HEK293 (cell line): ENCODE measurements around the gene BTBD7.

Source experiments
- CTCF ChIA-PET: fragments of 350-600 bp; formaldehyde crosslinking; extraction: SDS; loops from one replicate; lab custom pipeline; 2021; ENCODE audit warnings: antibody characterized with exemption; lab: Yijun Ruan, JAX
- POLR2A ChIA-PET: fragments of 300-600 bp; formaldehyde crosslinking; extraction: SDS; loops from one replicate; lab custom pipeline; 2020; ENCODE audit warnings: antibody characterized with exemption, inconsistent platforms; lab: Yijun Ruan, JAX
- H3K27ac ChIP-seq: fragments of 200-500 bp; sonication (Bioruptor generic); 2 replicates; pipeline ENCODE4 v1.5.1; 2014; ENCODE audit warnings: low read depth, low read length, control low read depth, inconsistent platforms; ENCODE audit errors: extremely low read depth
- H3K36me3 ChIP-seq, 2 experiments: fragments of 200-500 bp in 1 of 2; sonication (Bioruptor generic) in 1 of 2; 1 replicate in 1 of 2; 2 replicates in 1 of 2; pipeline ENCODE4 v1.5.1; 2014 to 2017; ENCODE audit warnings: inconsistent platforms in 2 of 2, low read length in 2 of 2; ENCODE audit not compliant: control insufficient read depth in 2 of 2, insufficient read depth in 1 of 2
- H3K4me1 ChIP-seq: fragments of 200-500 bp; sonication (Bioruptor generic); 2 replicates; pipeline ENCODE4 v1.5.1; 2014; ENCODE audit warnings: mild to moderate bottlenecking, low read length, inconsistent platforms; ENCODE audit not compliant: control insufficient read depth, insufficient read depth
- H3K4me3 ChIP-seq: 2 replicates; pipeline ENCODE4 v1.5.1; 2011; ENCODE audit warnings: low read depth, mild to moderate bottlenecking, control low read depth, low read length, moderate library complexity
- H3K9me3 ChIP-seq: fragments of 200-500 bp; sonication (Bioruptor generic); 2 replicates; pipeline ENCODE4 v1.5.1; 2014; ENCODE audit warnings: low read depth, low read length, inconsistent platforms; ENCODE audit not compliant: control insufficient read depth, insufficient read depth
- GLIS2 ChIP-seq: fragments of 450-650 bp; formaldehyde crosslinking; IDR thresholded peaks from 2 replicates; pipeline ENCODE4 v1.5.1; 2016; ENCODE audit warnings: missing biosample characterization, missing genetic modification characterization
- KLF17 ChIP-seq: fragments of 450-650 bp; formaldehyde crosslinking; IDR thresholded peaks from 2 replicates; pipeline ENCODE4 v1.5.1; 2016; ENCODE audit warnings: missing biosample characterization, missing genetic modification characterization
- PATZ1 ChIP-seq: fragments of 450-650 bp; formaldehyde crosslinking; IDR thresholded peaks from 2 replicates; pipeline ENCODE4 v1.5.1; 2016; ENCODE audit warnings: missing biosample characterization, missing genetic modification characterization
- SCRT2 ChIP-seq: fragments of 450-650 bp; formaldehyde crosslinking; IDR thresholded peaks from 2 replicates; pipeline ENCODE4 v1.5.1; 2016; ENCODE audit warnings: missing biosample characterization, missing genetic modification characterization
- ZBTB8A ChIP-seq: fragments of 450-650 bp; formaldehyde crosslinking; IDR thresholded peaks from 2 replicates; pipeline ENCODE4 v1.5.1; 2016; ENCODE audit warnings: missing biosample characterization, missing genetic modification characterization
- ZFHX2 ChIP-seq: fragments of 450-650 bp; formaldehyde crosslinking; conservative IDR thresholded peaks from 2 replicates; pipeline ENCODE4 v1.5.1; 2016; ENCODE audit warnings: missing biosample characterization, missing genetic modification characterization
- ZNF10 ChIP-seq: fragments of 450-650 bp; formaldehyde crosslinking; IDR thresholded peaks from 2 replicates; pipeline ENCODE4 v1.5.1; 2017; ENCODE audit warnings: missing biosample characterization, missing genetic modification characterization
- ZNF148 ChIP-seq: fragments of 450-650 bp; formaldehyde crosslinking; IDR thresholded peaks from 2 replicates; pipeline ENCODE4 v1.5.0; 2017; ENCODE audit warnings: missing biosample characterization, missing genetic modification characterization, borderline replicate concordance
- ZNF239 ChIP-seq: fragments of 450-650 bp; formaldehyde crosslinking; IDR thresholded peaks from 2 replicates; pipeline ENCODE4 v1.5.1; 2016; ENCODE audit warnings: missing biosample characterization, missing genetic modification characterization
- ZNF302 ChIP-seq: fragments of 450-650 bp; formaldehyde crosslinking; IDR thresholded peaks from 2 replicates; pipeline ENCODE4 v1.5.1; 2016; ENCODE audit warnings: missing biosample characterization, missing genetic modification characterization, low read depth
- ZNF398 ChIP-seq: fragments of 450-650 bp; formaldehyde crosslinking; IDR thresholded peaks from 2 replicates; pipeline ENCODE4 v1.5.1; 2017; ENCODE audit warnings: missing biosample characterization, missing genetic modification characterization
- ZNF501 ChIP-seq: fragments of 450-650 bp; formaldehyde crosslinking; IDR thresholded peaks from 2 replicates; pipeline ENCODE4 v1.5.1; 2016; ENCODE audit warnings: missing biosample characterization, missing genetic modification characterization
- ZNF518A ChIP-seq: fragments of 450-650 bp; formaldehyde crosslinking; conservative IDR thresholded peaks from 2 replicates; pipeline ENCODE4 v1.5.1; 2016; ENCODE audit warnings: low read depth, missing biosample characterization, missing genetic modification characterization
- ZNF544 ChIP-seq: fragments of 450-650 bp; formaldehyde crosslinking; IDR thresholded peaks from 2 replicates; pipeline ENCODE4 v1.5.0; 2017; ENCODE audit warnings: missing biosample characterization, missing genetic modification characterization
- ZNF626 ChIP-seq: fragments of 450-650 bp; sonication (Bioruptor Pico); formaldehyde crosslinking; IDR thresholded peaks from 2 replicates; pipeline ENCODE4 v1.5.1; 2018; ENCODE audit warnings: missing biosample characterization, missing genetic modification characterization, inconsistent platforms
- ZSCAN4 ChIP-seq: fragments of 450-650 bp; formaldehyde crosslinking; IDR thresholded peaks from 2 replicates; pipeline ENCODE4 v1.5.1; 2017; ENCODE audit warnings: missing biosample characterization, missing genetic modification characterization
- ZSCAN5A ChIP-seq: fragments of 450-650 bp; formaldehyde crosslinking; IDR thresholded peaks from 2 replicates; pipeline ENCODE4 v1.5.1; 2016; ENCODE audit warnings: missing biosample characterization, missing genetic modification characterization

Gene BTBD7

GRCh38 chr14:93239869-93240677 is 92.8 kb downstream of the BTBD7 start:
- TF ChIP-seq ZNF626 (tag by site-specific recombination), result no peak
- no peak for TF ChIP-seq ZNF10 (tag by site-specific recombination)
- no peak for TF ChIP-seq KLF17 (tag by site-specific recombination)
- TF ChIP-seq, all 188 proteins: peak for 0
- ChIA-PET POLR2A (interaction anchor here (0.7 kb wide), 1 partner anchor 78 kb away, joined by 3 read pairs; no protein-coding TSS in a partner anchor), CTCF (interaction anchor here (0.6 to 0.7 kb wide), 2 partner anchors 24 to 288 kb away, joined by 3 to 4 read pairs; no protein-coding TSS in a partner anchor)
- Histone ChIP-seq H3K36me3 (peaks cover 10 to 27% of the 10 kb centered on the region in 2 experiments), H3K27ac (no peak overlapping the region), H3K4me3 (no peak overlapping the region), H3K4me1 (no peaks in the 10 kb centered on the region), H3K9me3 (no peaks in the 10 kb centered on the region)

- POLR2A ChIA-PET, result no interaction called here
- no peak for TF ChIP-seq GLIS2 (tag by site-specific recombination)
- no peak for TF ChIP-seq ZNF544 (tag by site-specific recombination)
- no peak for TF ChIP-seq SCRT2 (tag by site-specific recombination)
- no peak for TF ChIP-seq PATZ1
- TF ChIP-seq ZBTB8A (tag by site-specific recombination), result no peak
- no peak for TF ChIP-seq ZNF398 (tag by site-specific recombination)
- no peak for TF ChIP-seq ZNF501 (tag by site-specific recombination)
- no peak for TF ChIP-seq ZSCAN5A
- TF ChIP-seq ZSCAN4, result no peak
- no peak for TF ChIP-seq ZNF148 (tag by site-specific recombination)
- no peak for TF ChIP-seq ZNF239
- no peak for TF ChIP-seq ZNF302
- TF ChIP-seq ZFHX2 (tag by site-specific recombination), result no peak
- no peak for TF ChIP-seq ZNF518A
Measured at GRCh38 chr14:93234798-93235197, 98.0 kb downstream of the BTBD7 start.

More at GRCh38 chr14:93234798-93235197, 98.0 kb downstream of the BTBD7 start:
- H3K9me3 ChIP-seq, result no peaks in the 10 kb centered on the region
- CTCF ChIA-PET, result interaction anchor here (0.7 kb wide), 1 partner anchor 163 kb away, joined by 4 read pairs; no protein-coding TSS in a partner anchor
- H3K4me3 ChIP-seq, result no peak overlapping the region
- H3K4me1 ChIP-seq, result 0 out of 2 replicates have a peak, but pooled peaks cover 3% of the 10 kb centered on the region
- no peak overlapping the region for H3K27ac ChIP-seq
- peaks cover 0 to under 1% of the 10 kb centered on the region in 2 experiments; a peak in 1 of 3 replicates for H3K36me3 ChIP-seq
